IPS-18a (cell line): ENCODE measurements around the gene HPX.

Source experiments
- H3K27ac ChIP-seq: one replicate; pipeline ENCODE4 v1.5.1; 2013; ENCODE audit warnings: low read length
- H3K27me3 ChIP-seq: one replicate; pipeline ENCODE4 v1.6.1; 2013; ENCODE audit warnings: mild to moderate bottlenecking, low read length; ENCODE audit not compliant: control insufficient read depth, insufficient read depth
- H3K36me3 ChIP-seq: one replicate; pipeline ENCODE4 v1.6.1; 2013; ENCODE audit warnings: low read depth, low read length; ENCODE audit not compliant: control insufficient read depth
- H3K4me1 ChIP-seq: one replicate; pipeline ENCODE4 v1.6.1; 2013; ENCODE audit warnings: low read depth, low read length; ENCODE audit not compliant: control insufficient read depth
- H3K4me3 ChIP-seq: one replicate; pipeline ENCODE4 v1.5.1; 2013; ENCODE audit warnings: low read length
- H3K9ac ChIP-seq: one replicate; pipeline ENCODE4 v1.6.1; 2013; ENCODE audit warnings: mild to moderate bottlenecking, low read length, moderate library complexity
- H3K9me3 ChIP-seq: one replicate; pipeline ENCODE4 v1.6.1; 2013; ENCODE audit warnings: low read depth, low read length; ENCODE audit not compliant: control insufficient read depth

HPX gene

DNA sequence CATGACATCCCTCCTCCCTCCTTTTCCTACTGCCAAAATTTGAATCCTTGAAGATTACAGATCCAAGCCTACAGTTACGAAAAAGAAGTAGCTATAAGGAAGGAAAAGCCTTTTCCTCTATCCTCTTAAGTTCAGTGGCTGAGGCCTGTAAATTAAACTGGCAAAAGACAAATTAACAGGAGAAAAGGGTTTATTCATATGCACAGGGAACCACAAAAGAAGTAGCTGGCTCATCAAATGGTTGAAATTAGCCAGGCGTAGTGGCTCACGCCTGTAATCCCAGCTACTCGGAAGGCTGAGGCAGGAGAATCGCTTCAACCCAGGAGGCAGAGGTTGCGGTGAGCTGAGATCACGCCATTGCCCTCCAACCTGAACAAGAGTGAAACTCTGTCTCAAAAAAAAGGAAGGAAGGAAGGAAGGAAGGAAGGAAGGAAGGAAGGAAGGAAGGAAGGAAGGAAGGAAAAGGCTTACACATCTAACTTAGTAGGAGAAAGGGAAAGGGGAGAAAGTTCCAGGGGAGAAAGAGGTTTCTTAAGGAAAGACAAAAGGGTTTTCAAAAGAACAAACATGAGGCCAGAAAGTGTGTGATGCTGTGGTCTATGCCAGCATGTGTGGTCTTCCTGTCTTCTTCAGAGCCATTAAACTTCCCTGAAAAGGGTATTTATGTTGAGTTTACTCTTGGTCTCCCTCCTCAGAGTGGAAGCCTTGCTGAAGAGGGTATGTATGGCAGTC is 55.6 kb downstream of the HPX start:
- Histone ChIP-seq H3K9ac (no peak overlapping the region), H3K4me1 (peaks cover 32% of the 10 kb centered on the region), H3K9me3 (no peaks in the 10 kb centered on the region)

More for the DNA sequence above, 55.6 kb downstream of the HPX start:
- Histone ChIP-seq H3K27ac (no peak overlapping the region), H3K27me3 (peaks cover 5% of the 10 kb centered on the region), H3K36me3 (no peaks in the 10 kb centered on the region), H3K4me3 (no peak overlapping the region)
